ENCODE measurements around the gene SLC39A9. TPM values are rescaled to one million over a fixed set of nuclear protein-coding genes. Genes with fewer than 3 reads are reported as not detected.

The SLC39A9 gene, protein sequence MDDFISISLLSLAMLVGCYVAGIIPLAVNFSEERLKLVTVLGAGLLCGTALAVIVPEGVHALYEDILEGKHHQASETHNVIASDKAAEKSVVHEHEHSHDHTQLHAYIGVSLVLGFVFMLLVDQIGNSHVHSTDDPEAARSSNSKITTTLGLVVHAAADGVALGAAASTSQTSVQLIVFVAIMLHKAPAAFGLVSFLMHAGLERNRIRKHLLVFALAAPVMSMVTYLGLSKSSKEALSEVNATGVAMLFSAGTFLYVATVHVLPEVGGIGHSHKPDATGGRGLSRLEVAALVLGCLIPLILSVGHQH
- total RNA-seq = 110 and 118 TPM in 2 replicates

DNA sequence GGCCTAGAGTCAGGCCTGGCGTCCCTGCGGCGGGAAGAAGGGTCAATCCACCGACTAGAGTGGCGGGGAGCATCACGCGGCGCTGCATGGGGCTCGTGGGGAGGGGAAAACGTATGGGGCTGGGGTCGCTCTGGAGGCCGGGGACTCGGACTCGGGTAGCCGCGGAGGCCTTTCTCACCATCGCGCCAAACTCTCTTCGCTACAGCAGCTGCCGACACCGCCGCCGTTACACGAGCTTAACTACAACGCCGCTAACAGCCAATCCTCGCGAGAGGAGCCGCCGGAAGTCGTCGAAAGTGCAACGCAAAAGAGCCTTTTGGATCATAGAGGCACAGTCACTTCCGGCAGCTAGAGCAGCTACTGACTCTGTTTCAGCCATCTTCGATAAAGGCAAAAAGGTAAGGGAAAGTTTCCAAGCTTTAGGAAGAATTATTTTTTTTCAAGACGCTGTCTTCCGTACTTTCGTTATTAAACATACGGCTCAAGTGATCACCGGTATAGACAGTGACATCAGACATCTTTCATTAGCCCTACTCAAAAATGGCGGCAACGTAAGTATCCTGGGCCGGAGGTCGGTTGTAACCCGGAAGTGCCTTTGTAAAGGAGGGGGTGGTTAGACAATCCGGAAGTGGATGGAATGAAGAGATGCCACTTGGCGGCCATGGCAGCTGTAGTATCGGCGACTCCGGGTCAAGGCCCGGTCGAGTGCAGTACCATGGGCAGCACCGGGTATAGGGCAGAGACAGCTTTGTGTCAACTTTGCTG, at the start of gene SLC39A9, which contains the start of gene ERH:
SLC39A9 (plus strand) TSS at position 640 of the 765 bp plus-strand sequence. CDS start 678 bp downstream, outside the sequence.
ERH (minus strand) TSS at position 247 of the 765 bp plus-strand sequence; CDS start at position 181, 66 bp downstream.

DNA sequence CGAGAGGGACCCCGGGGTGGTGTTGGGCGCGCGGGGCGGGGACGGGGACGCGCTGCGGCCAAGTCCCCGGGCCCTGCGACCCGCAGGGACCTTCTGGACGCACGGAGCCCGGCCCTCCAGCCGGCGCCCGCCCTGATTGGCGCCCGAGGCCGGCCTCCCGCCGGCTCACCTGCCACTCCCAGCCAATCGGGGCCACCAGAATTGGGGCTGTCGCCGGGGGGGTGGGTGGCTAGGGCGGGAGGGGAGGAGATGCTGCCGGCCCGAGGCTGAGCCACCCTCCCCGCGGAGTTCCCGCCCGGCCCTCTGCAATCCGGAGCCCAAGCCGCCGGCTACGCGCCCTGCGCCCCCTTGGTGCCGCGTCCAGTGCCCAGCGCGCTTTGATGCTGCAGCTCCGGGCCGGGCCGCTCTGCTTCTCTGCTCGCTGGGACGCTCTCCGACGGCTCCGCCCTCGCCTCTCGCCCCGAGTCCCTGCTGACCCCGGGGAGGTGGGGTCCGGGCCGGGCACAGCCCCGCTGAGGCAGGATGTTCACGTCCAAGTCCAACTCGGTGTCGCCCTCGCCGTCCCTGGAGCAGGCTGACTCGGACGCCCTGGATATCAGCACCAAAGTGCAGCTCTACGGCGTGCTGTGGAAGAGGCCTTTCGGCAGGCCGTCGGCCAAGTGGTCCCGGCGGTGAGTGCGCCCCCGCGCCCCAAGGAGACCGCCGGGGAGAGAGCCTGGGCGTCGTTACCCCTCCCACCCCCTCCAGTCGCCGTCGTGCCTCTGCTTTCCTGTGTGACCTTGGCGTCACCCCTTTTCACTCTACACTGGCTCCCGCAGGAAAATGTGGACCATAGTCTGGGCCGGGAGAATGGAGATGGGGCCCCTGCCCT, 86.2 kb downstream of the SLC39A9 start, which contains the start of gene PLEKHD1:
PLEKHD1 (plus strand) TSS at position 285 of the 871 bp plus-strand sequence; CDS start at position 523, 238 bp downstream.

Other genes starting within 250 kb of the SLC39A9 start
- 29.0 and 31.3 TPM in 2 replicates for gene DCAF5, start 245.6 kb upstream of the SLC39A9 start, total RNA-seq
- 25.5 and 27.2 TPM in 2 replicates for gene EXD2, start 207.2 kb upstream of the SLC39A9 start, total RNA-seq
- 0.07 and 0.40 TPM in 2 replicates for gene GALNT16, start 138.5 kb upstream of the SLC39A9 start, total RNA-seq
- gene ERH, start 393 bp upstream of the SLC39A9 start, total RNA-seq = 156 and 167 TPM in 2 replicates
- under 0.01 and 0.07 TPM in 2 replicates for gene PLEKHD1, start 86.0 kb downstream of the SLC39A9 start, total RNA-seq
- not detected in 2 replicates for gene CCDC177, start 176.2 kb downstream of the SLC39A9 start, total RNA-seq
- gene SUSD6, start 212.9 kb downstream of the SLC39A9 start, total RNA-seq = 15.4 and 21.3 TPM in 2 replicates